ENCODE data around the gene HOXB5.

Gene HOXB5

DNA sequence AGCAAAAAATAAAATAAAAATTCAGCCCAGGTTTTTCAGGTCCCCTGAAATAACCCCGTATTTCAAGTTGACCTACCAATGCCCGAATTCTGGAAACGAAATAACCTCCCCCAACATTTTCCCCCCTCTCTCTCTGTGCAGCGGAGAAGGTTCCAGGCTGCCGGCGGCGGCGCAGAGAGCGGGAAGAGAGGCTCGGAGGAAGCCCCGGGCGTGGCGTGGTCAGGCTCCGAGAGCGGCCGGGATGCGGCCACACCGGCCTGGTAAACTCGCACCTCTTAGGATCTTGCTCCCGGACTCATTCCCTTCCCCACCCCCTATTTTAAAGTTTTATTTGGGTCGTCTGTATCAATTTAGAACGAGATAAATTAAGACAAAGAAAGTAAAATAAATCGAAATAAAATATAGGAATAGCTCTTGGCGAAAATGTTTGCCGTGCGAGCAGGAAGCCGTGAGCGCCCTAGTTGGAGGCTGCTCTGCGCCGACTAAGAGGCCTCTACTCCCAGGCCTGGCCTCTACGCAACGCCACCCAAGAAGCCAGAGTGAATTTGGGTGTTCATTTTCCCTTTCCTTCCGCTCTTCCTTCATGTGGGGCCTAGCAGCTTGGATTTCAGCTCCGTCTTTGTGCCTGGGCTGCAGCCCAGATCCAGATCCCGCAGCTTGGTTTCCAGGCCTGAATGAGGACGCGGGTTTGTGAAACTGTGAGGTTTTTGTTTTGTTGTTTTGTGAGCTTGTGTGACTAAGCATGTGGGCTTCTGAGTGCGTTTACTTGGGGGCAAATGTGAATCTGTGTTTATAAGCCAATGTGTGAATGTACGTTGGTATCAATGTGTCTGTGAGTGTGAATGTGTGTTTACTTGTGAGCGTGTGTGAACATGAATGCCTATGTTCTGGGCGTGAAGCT is 12.7 kb upstream of the HOXB5 start:
- H3K9ac ChIP-seq (ENCODE audit: low read depth, low read length): no peak overlapping the region
- no peaks in the 10 kb centered on the region; the same call in 1 of the 2 replicates for H3K9me3 ChIP-seq (ENCODE audit: control insufficient read depth, insufficient read depth, low read length)
- H3K36me3 ChIP-seq (ENCODE audit: insufficient read depth, low read length): no peaks in the 10 kb centered on the region
- H3K4me1 ChIP-seq (ENCODE audit: insufficient read depth, low read length): no peaks in the 10 kb centered on the region

DNA sequence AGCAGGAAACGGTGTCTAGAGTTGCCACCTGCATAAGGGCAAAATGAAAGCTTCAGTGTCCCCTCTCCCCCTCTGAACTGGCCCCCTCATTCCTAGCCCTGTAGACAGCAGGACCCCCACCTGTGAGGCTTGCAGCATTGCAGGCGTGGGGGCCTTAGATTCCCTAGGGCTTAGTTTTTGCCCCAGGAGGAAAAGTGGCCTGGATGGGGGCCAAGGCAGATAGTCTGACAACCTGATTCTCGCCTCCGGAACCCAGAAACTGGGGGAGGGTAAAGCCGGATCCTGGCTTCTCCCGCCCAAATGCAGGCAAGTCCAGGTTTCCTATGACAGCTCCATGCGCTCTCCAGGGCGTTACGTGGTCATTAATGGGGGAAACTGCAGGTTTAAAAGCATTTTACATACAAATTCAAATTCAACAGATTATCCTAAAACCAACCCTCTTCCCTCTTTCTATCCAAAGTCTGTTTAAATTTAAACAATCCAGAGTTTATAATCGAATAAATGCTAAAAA is 11.9 kb upstream of the HOXB5 start:
- H3K36me3 ChIP-seq (ENCODE audit: insufficient read depth, low read length): no peaks in the 10 kb centered on the region
- H3K9ac ChIP-seq (ENCODE audit: low read depth, low read length): no peak overlapping the region
- H3K9me3 ChIP-seq (ENCODE audit: control insufficient read depth, insufficient read depth, low read length): no peaks in the 10 kb centered on the region; the same call in 1 of the 2 replicates
- H3K4me1 ChIP-seq (ENCODE audit: insufficient read depth, low read length): no peaks in the 10 kb centered on the region

DNA sequence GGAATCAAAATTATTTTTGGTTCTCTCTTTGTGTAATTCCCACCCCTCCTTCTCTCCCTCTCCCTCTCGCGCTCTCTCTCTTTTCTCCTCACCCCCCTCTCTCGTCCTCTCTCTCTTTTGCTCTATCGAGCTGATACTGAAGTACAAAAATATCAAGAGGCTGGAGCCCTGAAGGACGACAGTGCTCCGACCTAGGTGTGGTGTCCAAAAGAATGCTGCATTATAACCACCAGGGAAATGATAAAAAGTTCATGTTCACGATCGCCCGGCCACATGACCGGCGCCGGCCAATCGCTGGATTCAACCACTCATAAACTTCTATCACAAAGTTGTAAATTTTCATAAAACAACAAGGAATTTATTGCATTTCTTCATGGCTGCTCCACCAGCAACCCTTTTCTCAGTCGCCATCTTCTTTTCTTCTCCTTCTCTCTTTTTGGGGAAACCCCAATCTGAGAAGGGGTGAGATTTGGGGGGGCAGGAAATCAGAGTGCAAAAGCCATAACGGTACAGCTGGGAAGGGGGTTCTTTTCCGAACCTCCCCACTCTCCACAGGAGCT is 11.3 kb upstream of the HOXB5 start, which contains the start of gene HOXB6:
Gene HOXB6 (minus strand): TSS at position 217 of the 560 bp plus-strand sequence. CDS start 6,836 bp downstream, outside the sequence.
- H3K9ac ChIP-seq (ENCODE audit: low read depth, low read length): no peak within 1 kb of the TSS
- H3K9me3 ChIP-seq (ENCODE audit: control insufficient read depth, insufficient read depth, low read length): no peaks in the 10 kb centered on the region; the same call in 1 of the 2 replicates
- H3K4me1 ChIP-seq (ENCODE audit: insufficient read depth, low read length): no peaks in the 10 kb centered on the region
- H3K36me3 ChIP-seq (ENCODE audit: insufficient read depth, low read length): no peaks in the 10 kb centered on the region

GRCh38 chr17:48603959-48604769 is 10.6 kb upstream of the HOXB5 start:
- Histone ChIP-seq H3K36me3 (ENCODE audit: insufficient read depth, low read length) (no peaks in the 10 kb centered on the region), H3K9ac (ENCODE audit: low read depth, low read length) (no peak overlapping the region), H3K4me1 (ENCODE audit: insufficient read depth, low read length) (no peaks in the 10 kb centered on the region), H3K9me3 (ENCODE audit: control insufficient read depth, insufficient read depth, low read length) (no peaks in the 10 kb centered on the region; the same call in 1 of the 2 replicates)

DNA sequence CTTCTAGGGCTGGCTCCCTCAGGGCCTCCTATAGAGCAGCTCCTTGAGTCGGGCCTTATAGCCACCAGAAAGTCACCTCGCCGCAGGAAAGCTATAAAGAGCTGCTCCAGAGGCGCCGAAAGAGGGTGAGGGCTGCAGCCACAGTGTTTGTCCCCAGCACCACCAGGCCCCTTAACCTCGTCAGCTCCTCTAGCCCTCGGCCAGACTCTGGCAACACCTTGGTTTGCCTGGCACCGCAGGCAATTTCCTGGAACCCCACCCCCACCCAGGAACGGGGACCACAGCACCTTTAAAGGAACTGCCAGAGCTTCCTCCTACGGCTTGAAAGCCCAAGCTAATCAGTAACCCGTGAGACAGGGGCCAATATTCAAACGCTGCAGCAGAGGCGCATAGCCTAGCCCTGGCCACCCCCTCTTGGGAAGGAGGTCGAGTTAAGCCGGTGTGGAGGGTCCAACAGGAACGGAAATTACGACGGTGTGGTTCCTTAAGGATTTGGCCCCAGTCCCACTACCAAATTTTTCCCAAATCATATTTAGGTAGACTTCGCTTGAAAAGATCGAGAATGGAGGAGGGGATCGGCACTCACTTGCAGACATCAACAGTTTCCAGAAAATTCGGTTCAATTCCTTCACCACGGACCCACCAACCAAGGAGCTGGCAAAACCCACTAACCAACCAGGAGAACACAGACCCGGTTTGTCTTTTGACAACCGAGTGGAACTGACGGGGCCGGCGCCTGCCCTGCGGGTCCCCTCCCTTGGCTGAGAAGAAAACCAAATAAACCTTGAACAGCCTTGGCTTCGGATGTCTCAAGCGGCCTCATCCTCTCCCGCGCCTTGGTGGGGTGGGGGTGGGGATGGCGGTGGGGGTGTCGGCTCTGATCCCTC is 8.2 kb upstream of the HOXB5 start:
- no peaks in the 10 kb centered on the region for H3K36me3 ChIP-seq (ENCODE audit: insufficient read depth, low read length)
- no peaks in the 10 kb centered on the region; the same call in 1 of the 2 replicates for H3K9me3 ChIP-seq (ENCODE audit: control insufficient read depth, insufficient read depth, low read length)
- no peak overlapping the region for H3K9ac ChIP-seq (ENCODE audit: low read depth, low read length)
- peaks cover 3% of the 10 kb centered on the region; the same call in 1 of the 2 replicates for H3K4me1 ChIP-seq (ENCODE audit: insufficient read depth, low read length)

DNA sequence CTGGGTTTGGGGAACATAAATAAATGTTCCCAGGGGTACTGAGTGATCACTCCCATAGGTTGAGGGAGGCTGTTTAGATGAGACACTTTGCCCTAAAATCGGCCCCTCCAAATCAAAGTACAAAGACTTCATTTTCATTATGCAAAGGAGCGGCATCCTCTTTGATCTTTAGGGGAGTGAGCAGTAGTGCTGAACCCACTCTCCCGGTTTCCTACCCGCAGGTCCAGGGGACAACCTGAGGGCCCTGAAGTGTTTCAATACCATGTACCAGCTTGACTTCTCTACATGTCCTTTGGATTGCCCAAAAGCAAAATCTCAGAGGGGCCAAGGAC is 7.6 kb upstream of the HOXB5 start:
- H3K4me1 ChIP-seq (ENCODE audit: insufficient read depth, low read length): peaks cover 3% of the 10 kb centered on the region; the same call in 1 of the 2 replicates
- H3K36me3 ChIP-seq (ENCODE audit: insufficient read depth, low read length): no peaks in the 10 kb centered on the region
- no peak overlapping the region for H3K9ac ChIP-seq (ENCODE audit: low read depth, low read length)
- no peaks in the 10 kb centered on the region; the same call in 1 of the 2 replicates for H3K9me3 ChIP-seq (ENCODE audit: control insufficient read depth, insufficient read depth, low read length)

DNA sequence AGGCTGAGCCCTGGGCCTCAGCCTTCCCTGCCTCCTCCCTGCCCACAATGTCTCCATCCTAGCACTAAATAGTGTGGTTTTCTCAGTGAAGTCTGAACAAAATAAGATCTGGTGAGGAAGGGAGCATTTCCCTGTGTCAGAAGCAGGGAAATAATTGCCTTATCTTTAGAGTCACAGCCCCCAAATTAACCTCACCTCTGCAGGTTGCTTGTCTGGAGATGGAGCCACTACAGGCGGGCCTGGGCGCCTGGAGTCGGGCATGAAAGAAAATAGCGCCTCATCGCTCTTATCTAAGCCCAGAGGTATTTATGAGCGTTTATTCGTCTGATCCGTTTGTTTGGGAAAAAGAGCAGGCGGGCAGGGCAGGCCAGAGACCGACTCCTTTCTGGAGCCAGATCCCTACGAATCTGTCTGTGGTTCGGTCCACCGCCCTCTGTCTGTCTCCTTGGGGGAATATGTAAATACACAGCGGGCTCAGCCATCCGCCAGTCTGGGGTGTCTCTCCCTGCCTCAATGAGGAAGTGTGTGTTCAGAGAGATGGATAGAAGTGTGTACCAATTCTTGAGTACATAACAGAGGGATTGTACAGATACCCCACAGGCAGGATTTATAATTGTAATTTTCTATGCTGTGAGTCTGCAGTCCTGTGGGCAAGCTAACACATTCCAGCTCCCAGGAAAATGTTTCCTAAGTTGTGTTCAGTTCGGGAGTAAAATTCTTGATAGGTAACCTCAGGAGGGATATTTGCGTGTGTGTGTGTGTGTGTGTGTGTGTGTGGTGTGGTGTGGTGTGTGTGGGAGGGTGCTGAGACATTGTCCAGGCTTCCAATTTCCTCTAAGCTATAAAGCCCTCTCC is 6.9 kb upstream of the HOXB5 start:
- Histone ChIP-seq H3K4me1 (ENCODE audit: insufficient read depth, low read length) (peaks cover 3% of the 10 kb centered on the region; the same call in 1 of the 2 replicates), H3K36me3 (ENCODE audit: insufficient read depth, low read length) (no peaks in the 10 kb centered on the region), H3K9ac (ENCODE audit: low read depth, low read length) (no peak overlapping the region), H3K9me3 (ENCODE audit: control insufficient read depth, insufficient read depth, low read length) (no peaks in the 10 kb centered on the region; the same call in 1 of the 2 replicates)

DNA sequence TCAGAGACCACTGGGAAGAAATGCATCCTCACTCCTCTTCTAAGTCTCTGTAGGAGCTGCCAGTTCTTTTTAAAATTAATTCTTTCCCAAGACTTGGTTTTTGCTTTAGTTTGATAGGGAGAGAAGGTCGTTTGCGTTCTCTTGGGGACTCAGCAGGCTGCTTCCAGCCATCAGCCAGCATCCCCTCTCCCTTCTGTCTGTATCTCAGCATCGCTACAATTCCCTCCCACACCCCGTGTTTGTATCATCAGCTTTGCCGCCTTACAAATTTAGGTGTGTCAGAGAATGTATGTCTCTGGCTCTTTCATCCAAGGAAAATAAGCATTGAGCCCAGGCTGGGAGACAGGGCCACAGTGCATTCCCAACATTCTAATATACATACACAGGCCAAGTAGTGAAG is 5.8 kb upstream of the HOXB5 start:
- H3K9me3 ChIP-seq (ENCODE audit: control insufficient read depth, insufficient read depth, low read length): no peaks in the 10 kb centered on the region; the same call in 1 of the 2 replicates
- no peaks in the 10 kb centered on the region for H3K36me3 ChIP-seq (ENCODE audit: insufficient read depth, low read length)
- H3K9ac ChIP-seq (ENCODE audit: low read depth, low read length): no peak overlapping the region
- H3K4me1 ChIP-seq (ENCODE audit: insufficient read depth, low read length): peaks cover 10% of the 10 kb centered on the region

GRCh38 chr17:48598736-48599135 is 5.2 kb upstream of the HOXB5 start:
- H3K9ac ChIP-seq (ENCODE audit: low read depth, low read length): no peak overlapping the region
- no peaks in the 10 kb centered on the region for H3K36me3 ChIP-seq (ENCODE audit: insufficient read depth, low read length)
- H3K9me3 ChIP-seq (ENCODE audit: control insufficient read depth, insufficient read depth, low read length): no peaks in the 10 kb centered on the region
- H3K4me1 ChIP-seq (ENCODE audit: insufficient read depth, low read length): peaks cover 13% of the 10 kb centered on the region

DNA sequence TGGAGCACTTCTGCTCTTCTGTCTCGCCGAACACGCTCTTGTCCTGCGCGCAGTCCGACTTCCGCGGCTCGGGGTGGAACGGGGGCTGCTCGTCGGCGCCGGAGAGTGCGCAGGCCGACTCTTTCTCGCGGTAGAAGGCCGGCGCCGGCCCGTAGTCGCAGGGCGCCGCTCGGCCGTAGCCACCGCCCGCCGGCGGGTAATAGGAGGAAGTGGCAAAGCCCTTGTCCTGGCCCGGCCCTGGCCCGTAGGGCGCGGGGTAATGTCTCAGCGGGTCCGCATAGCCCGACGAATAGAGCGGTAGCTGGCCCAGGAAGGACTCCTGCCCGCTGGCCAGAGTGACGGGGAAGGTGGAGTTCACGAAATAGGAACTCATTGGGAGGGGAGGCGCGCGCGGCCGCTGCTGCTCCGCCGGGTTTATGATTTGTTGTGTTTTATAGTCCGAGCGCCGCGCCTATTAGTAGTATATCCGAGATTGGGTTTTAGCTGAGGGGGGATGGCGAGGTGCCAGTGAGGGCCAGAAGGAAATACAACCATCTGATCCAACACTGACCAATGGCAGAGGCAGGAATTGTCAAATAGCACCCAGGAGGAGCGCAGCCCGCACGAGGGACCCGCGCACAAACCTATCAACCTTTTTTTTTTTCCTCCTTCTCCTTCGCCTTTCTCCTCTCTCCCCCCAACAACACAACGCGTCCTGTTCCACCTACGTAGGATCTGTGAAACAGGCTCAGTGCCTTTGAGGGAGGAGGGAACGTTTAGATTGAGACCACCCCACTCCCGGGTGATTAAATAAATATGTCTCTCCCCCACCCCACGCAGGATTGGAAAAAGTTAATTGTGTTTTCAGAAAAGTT is 4.4 kb upstream of the HOXB5 start:
- Histone ChIP-seq H3K9ac (ENCODE audit: low read depth, low read length) (peak overlapping the region; percentile 21; the same call in 1 of the 2 replicates), H3K9me3 (ENCODE audit: control insufficient read depth, insufficient read depth, low read length) (no peaks in the 10 kb centered on the region), H3K4me1 (ENCODE audit: insufficient read depth, low read length) (peaks cover 13% of the 10 kb centered on the region), H3K36me3 (ENCODE audit: insufficient read depth, low read length) (no peaks in the 10 kb centered on the region)

DNA sequence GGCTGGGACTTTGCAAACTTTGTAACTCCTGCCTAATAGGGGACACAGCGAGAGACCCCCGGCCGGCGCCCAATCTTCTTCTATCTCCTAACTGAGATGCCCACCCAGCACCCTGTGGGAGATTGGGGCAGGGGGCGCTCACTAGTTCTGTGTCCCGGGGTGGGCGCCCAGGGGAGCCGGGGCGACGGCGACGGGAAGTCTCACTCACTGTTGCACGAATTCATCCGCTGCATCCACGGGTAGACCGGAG is 3.9 kb upstream of the HOXB5 start:
- H3K9ac ChIP-seq (ENCODE audit: low read depth, low read length): peak overlapping the region; percentile 21; the same call in 1 of the 2 replicates

GRCh38 chr17:48596735-48597527 is 3.4 kb upstream of the HOXB5 start:
- H3K9me3 ChIP-seq (ENCODE audit: control insufficient read depth, insufficient read depth, low read length): no peaks in the 10 kb centered on the region
- H3K4me1 ChIP-seq (ENCODE audit: insufficient read depth, low read length): peaks cover 18% of the 10 kb centered on the region
- peak overlapping the region; percentile 24; the same call in 1 of the 2 replicates for H3K9ac ChIP-seq (ENCODE audit: low read depth, low read length)
- H3K36me3 ChIP-seq (ENCODE audit: insufficient read depth, low read length): no peaks in the 10 kb centered on the region

More for the DNA sequence above, 3.9 kb upstream of the HOXB5 start:
- H3K4me1 ChIP-seq (ENCODE audit: insufficient read depth, low read length): peaks cover 18% of the 10 kb centered on the region
- no peaks in the 10 kb centered on the region for H3K9me3 ChIP-seq (ENCODE audit: control insufficient read depth, insufficient read depth, low read length)
- no peaks in the 10 kb centered on the region for H3K36me3 ChIP-seq (ENCODE audit: insufficient read depth, low read length)

All from ES-I3 (cell line).